KMS-11 (cell line): ENCODE results near the gene POLR1G.

ENCODE experiments used
- H2AFZ ChIP-seq: fragments of 200-600 bp; sonication (generic); 2 replicates; pipeline ENCODE4 v1.6.1; 2016; ENCODE audit warnings: antibody characterized with exemption, mixed run types, low read depth
- H3K27ac ChIP-seq: fragments of 200-600 bp; sonication (generic); 2 replicates; pipeline ENCODE4 v1.6.1; 2016; ENCODE audit warnings: mild to moderate bottlenecking, mixed run types
- H3K27me3 ChIP-seq: fragments of 200-600 bp; sonication (generic); 2 replicates; pipeline ENCODE4 v1.6.1; 2017; ENCODE audit warnings: mild to moderate bottlenecking, low read depth, mixed run types, moderate library complexity; ENCODE audit not compliant: insufficient read depth
- H3K36me3 ChIP-seq: fragments of 200-600 bp; sonication (generic); 2 replicates; pipeline ENCODE4 v1.6.1; 2017; ENCODE audit warnings: mild to moderate bottlenecking, mixed run types; ENCODE audit not compliant: insufficient read depth
- H3K4me1 ChIP-seq: fragments of 200-600 bp; sonication (generic); 2 replicates; pipeline ENCODE4 v1.6.1; 2016; ENCODE audit warnings: mild to moderate bottlenecking, low read depth, mixed run types; ENCODE audit not compliant: poor library complexity, severe bottlenecking
- H3K4me2 ChIP-seq: fragments of 200-600 bp; sonication (generic); 2 replicates; pipeline ENCODE4 v1.7.0; 2016; ENCODE audit warnings: mild to moderate bottlenecking, mixed run types
- H3K4me3 ChIP-seq: fragments of 200-600 bp; sonication (generic); IDR thresholded peaks from 2 replicates; pipeline ENCODE4 v1.6.1; 2017; ENCODE audit warnings: low read depth, low read length, mixed read lengths; ENCODE audit not compliant: insufficient read depth
- H3K79me2 ChIP-seq: fragments of 200-600 bp; sonication (generic); 2 replicates; pipeline ENCODE4 v1.6.1; 2016; ENCODE audit warnings: low read depth, mixed run types; ENCODE audit not compliant: insufficient read depth
- H3K9ac ChIP-seq: fragments of 200-600 bp; sonication (generic); 2 replicates; pipeline ENCODE4 v1.6.1; 2016; ENCODE audit warnings: mild to moderate bottlenecking, mixed run types
- H4K20me1 ChIP-seq: fragments of 200-600 bp; sonication (generic); 2 replicates; pipeline ENCODE4 v1.6.1; 2016; ENCODE audit warnings: mild to moderate bottlenecking, mixed run types; ENCODE audit not compliant: insufficient read depth
- TF ChIP-seq, protein P1 (sequence below): fragments of 200-600 bp; sonication (generic); conservative IDR thresholded peaks from 2 replicates; pipeline ENCODE4 v1.6.1; 2017; ENCODE audit warnings: low read depth, mild to moderate bottlenecking, antibody characterized with exemption, low read length, moderate library complexity, mixed read lengths

The POLR1G gene

DNA sequence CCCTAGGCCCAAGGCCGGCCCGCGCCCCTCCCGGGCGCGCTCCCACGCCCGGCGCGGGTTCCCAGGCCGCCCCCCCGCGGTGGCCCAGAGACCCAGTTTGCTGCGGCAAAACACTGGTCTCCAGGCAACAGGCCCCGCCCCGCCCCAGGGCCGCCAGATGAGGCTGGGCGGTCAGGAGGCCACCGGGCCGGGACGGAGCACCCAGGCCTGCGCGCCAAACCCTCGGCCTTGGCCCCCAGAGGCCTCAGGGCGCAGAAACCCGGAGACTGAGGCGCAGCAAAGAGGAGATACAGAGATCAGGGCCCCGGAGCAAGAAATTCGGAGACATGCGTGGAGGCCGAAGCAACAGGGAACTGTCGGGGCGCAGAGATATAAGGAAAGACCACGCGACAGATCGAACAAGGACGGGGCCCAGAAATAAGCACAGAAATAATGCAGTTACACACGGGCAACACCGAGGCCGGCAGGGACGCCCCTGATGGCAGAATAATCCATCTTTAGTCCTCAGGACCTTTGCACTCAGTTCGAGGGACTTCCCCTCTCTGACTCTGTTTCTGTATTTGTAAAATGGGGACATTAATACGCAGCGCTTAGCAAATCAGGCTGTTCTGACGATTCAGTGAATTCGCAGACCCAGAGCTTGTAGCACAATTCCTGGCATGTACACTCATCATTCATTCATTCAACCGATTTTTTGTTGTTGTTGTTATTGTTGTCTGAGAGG lies 38.0 kb downstream of the POLR1G start:
- H3K36me3 ChIP-seq = no peaks in the 10 kb centered on the region
- no peaks in the 10 kb centered on the region for H4K20me1 ChIP-seq
- H2AFZ ChIP-seq = peak overlapping the region; percentile 74; the same call in 1 of the 2 replicates
- TF ChIP-seq, protein P1, sequence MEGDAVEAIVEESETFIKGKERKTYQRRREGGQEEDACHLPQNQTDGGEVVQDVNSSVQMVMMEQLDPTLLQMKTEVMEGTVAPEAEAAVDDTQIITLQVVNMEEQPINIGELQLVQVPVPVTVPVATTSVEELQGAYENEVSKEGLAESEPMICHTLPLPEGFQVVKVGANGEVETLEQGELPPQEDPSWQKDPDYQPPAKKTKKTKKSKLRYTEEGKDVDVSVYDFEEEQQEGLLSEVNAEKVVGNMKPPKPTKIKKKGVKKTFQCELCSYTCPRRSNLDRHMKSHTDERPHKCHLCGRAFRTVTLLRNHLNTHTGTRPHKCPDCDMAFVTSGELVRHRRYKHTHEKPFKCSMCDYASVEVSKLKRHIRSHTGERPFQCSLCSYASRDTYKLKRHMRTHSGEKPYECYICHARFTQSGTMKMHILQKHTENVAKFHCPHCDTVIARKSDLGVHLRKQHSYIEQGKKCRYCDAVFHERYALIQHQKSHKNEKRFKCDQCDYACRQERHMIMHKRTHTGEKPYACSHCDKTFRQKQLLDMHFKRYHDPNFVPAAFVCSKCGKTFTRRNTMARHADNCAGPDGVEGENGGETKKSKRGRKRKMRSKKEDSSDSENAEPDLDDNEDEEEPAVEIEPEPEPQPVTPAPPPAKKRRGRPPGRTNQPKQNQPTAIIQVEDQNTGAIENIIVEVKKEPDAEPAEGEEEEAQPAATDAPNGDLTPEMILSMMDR = no peak
- H3K27ac ChIP-seq = peak overlapping the region; percentile 69
- no peaks in the 10 kb centered on the region for H3K79me2 ChIP-seq
- H3K27me3 ChIP-seq = no peaks in the 10 kb centered on the region
- peak overlapping the region; percentile 99 for H3K4me2 ChIP-seq
- peaks cover 48% of the 10 kb centered on the region for H3K4me1 ChIP-seq
- H3K9ac ChIP-seq = peak overlapping the region; percentile 61; the same call in 1 of the 2 replicates
- H3K4me3 ChIP-seq = no peak overlapping the region

DNA sequence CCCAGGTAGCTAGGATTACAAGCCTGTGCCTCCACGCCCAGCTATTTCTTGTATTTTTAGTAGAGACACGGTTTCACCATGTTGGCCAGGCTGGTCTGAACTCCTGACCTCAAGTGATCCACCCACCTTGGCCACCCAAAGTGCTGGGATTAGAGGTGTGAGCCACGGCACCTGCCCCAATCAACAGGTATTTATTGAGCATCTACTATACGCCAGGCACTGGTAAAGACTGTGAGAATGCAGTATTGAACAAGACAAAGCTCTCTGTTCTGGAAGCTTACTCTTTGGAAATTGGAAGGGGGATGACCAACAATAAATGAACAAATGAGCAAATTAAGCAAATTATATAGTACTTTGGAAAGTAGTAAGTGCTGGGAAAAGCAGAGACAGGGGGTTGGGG lies 38.7 kb downstream of the POLR1G start:
- Histone ChIP-seq H3K9ac (no peak overlapping the region; the same call in 1 of the 2 replicates), H3K27me3 (no peaks in the 10 kb centered on the region), H3K4me3 (no peak overlapping the region), H4K20me1 (no peaks in the 10 kb centered on the region), H3K4me2 (no peak overlapping the region), H3K27ac (no peak overlapping the region; the same call in 1 of the 2 replicates), H3K79me2 (no peaks in the 10 kb centered on the region), H3K36me3 (no peaks in the 10 kb centered on the region), H3K4me1 (peaks cover 51% of the 10 kb centered on the region), H2AFZ (no peak overlapping the region)
- TF ChIP-seq, protein P1 = no peak

DNA sequence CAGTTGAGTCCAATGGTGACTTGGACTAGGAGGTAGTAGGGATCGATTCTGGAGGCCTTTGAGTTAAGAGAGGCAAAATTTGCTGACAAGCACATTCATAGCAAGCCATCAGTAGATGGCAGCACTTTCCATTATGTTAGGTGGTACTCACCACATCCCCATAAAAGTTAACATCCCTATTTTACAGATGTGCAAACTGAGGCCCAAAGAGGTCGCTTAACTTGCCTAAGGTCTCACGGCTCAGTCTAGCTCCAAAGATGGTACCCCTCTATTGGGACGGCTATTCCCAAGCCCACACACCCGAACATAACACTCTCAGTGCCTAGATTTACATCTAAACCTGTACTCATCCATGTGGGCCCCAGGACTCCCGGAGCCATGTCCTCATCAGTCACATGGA lies 39.9 kb downstream of the POLR1G start:
- Histone ChIP-seq H3K27ac (no peak overlapping the region), H3K4me3 (no peak overlapping the region), H3K9ac (no peak overlapping the region), H3K4me1 (peaks cover 43% of the 10 kb centered on the region), H3K36me3 (no peaks in the 10 kb centered on the region), H3K79me2 (no peaks in the 10 kb centered on the region), H3K27me3 (no peaks in the 10 kb centered on the region), H2AFZ (no peak overlapping the region), H4K20me1 (no peaks in the 10 kb centered on the region), H3K4me2 (no peak overlapping the region)
- TF ChIP-seq, protein P1 = peak; percentile 23; the same call in 1 of the 2 replicates

DNA sequence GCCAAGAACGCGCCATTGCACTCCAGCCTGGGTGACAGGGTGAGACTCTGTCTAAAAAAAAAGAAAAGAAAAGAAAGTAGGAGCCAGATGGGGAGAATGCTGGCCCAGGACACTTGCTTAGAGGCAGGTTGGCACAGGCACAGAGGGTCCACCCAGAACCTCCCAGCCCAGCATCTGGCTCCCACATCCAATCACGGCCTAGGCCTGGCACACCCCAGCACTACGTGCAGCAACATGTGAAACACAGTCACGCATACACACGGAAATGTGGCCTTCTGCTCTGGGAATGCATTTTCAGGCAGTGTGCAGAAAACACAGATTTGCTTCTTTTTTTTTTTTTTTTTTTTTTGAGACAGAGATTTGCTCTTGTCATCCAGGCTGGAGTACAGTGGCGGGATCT lies 40.5 kb downstream of the POLR1G start:
- no peak overlapping the region for H3K4me3 ChIP-seq
- H3K79me2 ChIP-seq = no peaks in the 10 kb centered on the region
- H3K27ac ChIP-seq = no peak overlapping the region
- H2AFZ ChIP-seq = no peak overlapping the region
- no peak overlapping the region for H3K9ac ChIP-seq
- H3K27me3 ChIP-seq = no peaks in the 10 kb centered on the region
- TF ChIP-seq, protein P1 = no peak
- H3K4me1 ChIP-seq = peaks cover 49% of the 10 kb centered on the region
- no peak overlapping the region for H3K4me2 ChIP-seq
- H4K20me1 ChIP-seq = no peaks in the 10 kb centered on the region
- H3K36me3 ChIP-seq = no peaks in the 10 kb centered on the region
